ENCODE data around the gene WDR5B.

WDR5B gene

DNA sequence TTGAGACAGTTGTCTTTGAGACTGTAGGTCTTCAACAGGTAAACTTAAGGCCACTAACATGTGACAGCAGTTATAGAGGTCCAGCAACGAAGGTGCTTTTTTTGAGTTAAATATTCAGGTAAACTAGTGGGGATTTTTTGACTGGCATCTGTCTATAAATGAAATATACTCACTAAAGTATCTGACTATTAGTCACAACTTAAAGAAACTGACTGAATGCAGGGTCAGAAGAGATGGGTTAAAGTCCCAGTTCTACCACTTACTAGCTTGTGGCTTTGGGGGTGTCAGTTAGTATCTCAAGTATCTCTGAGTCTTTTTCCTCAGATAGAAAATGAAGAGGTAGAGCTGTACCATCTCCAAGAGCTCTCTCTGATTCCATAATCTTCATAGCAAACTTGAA is 50.8 kb downstream of the WDR5B start:
- no peak for DNase-seq

GRCh38 chr3:122364490-122364889 is 51.4 kb downstream of the WDR5B start:
- DNase-seq: no peak
